Endothelial cell of umbilical vein (primary cell): Measurements from ENCODE around the gene ATP13A5. TPM values are rescaled to one million over a fixed set of nuclear protein-coding genes. Genes with fewer than 3 reads are reported as not detected.

Source experiments
- BruUV-seq: library from RNA; stranded (reverse); fragments of 400-500 nt; replicated peaks from 2 replicates; lab custom pipeline; 2021; lab: Mats Ljungman, UMichigan
- CTCF ChIA-PET: fragments of 300-600, 350-600 bp; sonication (Branson Sonifier 250); formaldehyde crosslinking; loops from one replicate; lab custom pipeline; 2021; ENCODE audit warnings: antibody characterized with exemption, inconsistent platforms; lab: Charles Lee
- POLR2A ChIA-PET: fragments of 300-600, 350-600 bp; sonication (Branson Sonifier 250); formaldehyde crosslinking; loops from one replicate; lab custom pipeline; 2021; ENCODE audit warnings: antibody characterized with exemption, inconsistent platforms; lab: Charles Lee
- DNase-seq: peaks from one replicate; pipeline ENCODE4 v3.0.0-alpha.2; 2011; ENCODE audit warnings: low read depth, low spot score
- FAIRE-seq: peaks from 2 replicates; lab custom pipeline; 2011; peaks lifted over from hg19 to GRCh38; lab: Jason Lieb, UNC
- H2AFZ ChIP-seq: 2 replicates; pipeline ENCODE4 v1.6.0; 2012; ENCODE audit warnings: low read depth, low read length, control low read depth, inconsistent platforms
- H3K27ac ChIP-seq: 2 replicates; pipeline ENCODE4 v1.5.1; 2011; ENCODE audit warnings: low read depth, mild to moderate bottlenecking, control low read depth, low read length, moderate library complexity; ENCODE audit not compliant: insufficient read depth
- H3K27me3 ChIP-seq, 2 experiments: 2 replicates each; pipeline versions ENCODE4 v1.6.0 to v1.6.1; 2011; ENCODE audit warnings: low read length in 2 of 2, mixed read lengths in 1 of 2; ENCODE audit not compliant: control insufficient read depth in 2 of 2, insufficient read depth in 2 of 2
- H3K36me3 ChIP-seq, 2 experiments: 2 replicates in 1 of 2; 3 replicates in 1 of 2; pipeline ENCODE4 v1.5.1; 2011; ENCODE audit warnings: low read length in 2 of 2, mild to moderate bottlenecking in 1 of 2, moderate library complexity in 1 of 2; ENCODE audit not compliant: control insufficient read depth in 2 of 2, insufficient read depth in 2 of 2; ENCODE audit errors: extremely low read depth in 1 of 2
- H3K4me1 ChIP-seq: 3 replicates; pipeline ENCODE4 v1.5.1; 2011; ENCODE audit warnings: mild to moderate bottlenecking, low read length; ENCODE audit not compliant: control insufficient read depth, insufficient read depth; ENCODE audit errors: extremely low read depth
- H3K4me2 ChIP-seq: 2 replicates; pipeline ENCODE4 v1.6.1; 2011; ENCODE audit warnings: low read length, control low read depth, mixed read lengths; ENCODE audit not compliant: insufficient read depth
- H3K4me3 ChIP-seq, 3 experiments: fragments of 200-600 bp in 1 of 3; sonication (generic), shearing (Covaris generic) in 1 of 3; replicated peaks in 1 of 3; 2 replicates each; pipeline ENCODE4 v1.5.1; 2011 to 2016; ENCODE audit warnings: control low read depth in 3 of 3, low read length in 3 of 3, mild to moderate bottlenecking in 2 of 3, inconsistent platforms in 1 of 3, low read depth in 1 of 3, moderate library complexity in 1 of 3; ENCODE audit not compliant: insufficient read depth in 1 of 3
- H3K79me2 ChIP-seq: 2 replicates; pipeline ENCODE4 v1.6.0; 2012; ENCODE audit warnings: low read length, inconsistent platforms; ENCODE audit not compliant: control insufficient read depth, insufficient read depth
- H3K9ac ChIP-seq: replicated peaks from 2 replicates; pipeline ENCODE3; 2011; ENCODE audit warnings: low read length, control low read depth; ENCODE audit not compliant: insufficient read depth; ENCODE audit errors: extremely low read depth
- H3K9me1 ChIP-seq: replicated peaks from 3 replicates; pipeline ENCODE4 v1.6.0; 2011; ENCODE audit warnings: mild to moderate bottlenecking, low read length; ENCODE audit not compliant: control insufficient read depth, insufficient read depth; ENCODE audit errors: extremely low read depth
- H3K9me3 ChIP-seq: replicated peaks from 2 replicates; pipeline ENCODE4 v1.5.1; 2012; ENCODE audit warnings: low read length, inconsistent platforms; ENCODE audit not compliant: control insufficient read depth, insufficient read depth
- H4K20me1 ChIP-seq: replicated peaks from 2 replicates; pipeline ENCODE3; 2011; ENCODE audit warnings: mild to moderate bottlenecking, low read length; ENCODE audit not compliant: control insufficient read depth, insufficient read depth; ENCODE audit errors: extremely low read depth
- CTCF ChIP-seq, 2 donors: IDR thresholded peaks; 1 replicate in 1 of 2; 2 replicates in 1 of 2; pipeline ENCODE4 v1.5.1; 2011; ENCODE audit warnings: low read length in 2 of 2, mild to moderate bottlenecking in 2 of 2, moderate library complexity in 2 of 2, control low read depth in 1 of 2, inconsistent platforms in 1 of 2, low read depth in 1 of 2; ENCODE audit not compliant: insufficient read depth in 1 of 2; ENCODE audit errors: extremely low read depth in 1 of 2
- EZH2 ChIP-seq: IDR thresholded peaks from 2 replicates; pipeline ENCODE4 v1.6.1; 2012; ENCODE audit warnings: borderline replicate concordance, low read depth, mild to moderate bottlenecking, moderate library complexity, low read length, inconsistent platforms; ENCODE audit not compliant: severe bottlenecking
- FOS ChIP-seq: IDR thresholded peaks from 2 replicates; pipeline ENCODE4 v1.6.1; 2011; ENCODE audit warnings: mild to moderate bottlenecking, low read length, moderate library complexity, borderline replicate concordance; ENCODE audit not compliant: insufficient read depth
- GATA2 ChIP-seq: IDR thresholded peaks from 2 replicates; pipeline ENCODE4 v1.7.0; 2011; ENCODE audit warnings: low read depth, mild to moderate bottlenecking, moderate library complexity, mixed read lengths, low read length; ENCODE audit not compliant: insufficient read length, insufficient read depth
- JUN ChIP-seq: IDR thresholded peaks from 2 replicates; pipeline ENCODE4 v1.6.1; 2011; ENCODE audit warnings: borderline replicate concordance, low read depth; ENCODE audit not compliant: insufficient read length, insufficient read depth
- MAX ChIP-seq: IDR thresholded peaks from 2 replicates; pipeline ENCODE4 v1.6.1; 2011; ENCODE audit not compliant: insufficient read depth, insufficient read length
- MYC ChIP-seq: IDR thresholded peaks from one replicate; pipeline ENCODE4 v1.6.1; 2011; ENCODE audit warnings: mild to moderate bottlenecking, low read depth, low read length
- POLR2A ChIP-seq: IDR thresholded peaks from 2 replicates; pipeline ENCODE4 v1.6.1; 2012; ENCODE audit warnings: low read depth, mild to moderate bottlenecking, control low read depth, low read length
- POLR2AphosphoS5 ChIP-seq: IDR thresholded peaks from 2 replicates; pipeline ENCODE4 v1.6.1; 2012; ENCODE audit warnings: low read depth, mild to moderate bottlenecking, control low read depth, low read length, moderate library complexity; ENCODE audit not compliant: insufficient read depth
- dilution Hi-C: fragments of 300-500 bp; cut with MboI; formaldehyde crosslinking; loops from one replicate; pipeline ENCODE4 v1.15.0; 2019; ENCODE audit warnings: low sequenced_read_pairs; ENCODE audit not compliant: extremely low pct_ligation_motif_present
- intact Hi-C: fragments of 100-400 bp; cut with micrococcal nuclease; formaldehyde crosslinking; loops from one replicate; pipeline ENCODE4 v1.10.0; 2022
- polyA plus RNA-seq, 4 experiments: library from polyadenylated mRNA; depleted of rRNA in 3 of 4; stranded (reverse) in 3 of 4; unstranded in 1 of 4; fragments of >200 nt; gene quantifications; 2 replicates each; pipeline versions ENCODE4 v1.2.1 to v1.2.3, GENCODE V29; 2011 to 2012; ENCODE audit warnings: missing spikeins in 1 of 4
- total RNA-seq: library from RNA; stranded (reverse); gene quantifications from 2 replicates; pipeline ENCODE4 v1.2.3, GENCODE V29; 2021

Gene ATP13A5
- total and polyA plus RNA-seq, 2 donors (not counting 3 experiments of a cell fraction or from before 2014, with no cell fraction given), result not detected

- Histone ChIP-seq H3K4me3 (no peak overlapping the region), H3K27me3 (no peaks in the 10 kb centered on the region), H3K4me2 (no peak overlapping the region), H4K20me1 (no peaks in the 10 kb centered on the region), H3K27ac (no peak overlapping the region), H3K9ac (no peak overlapping the region), H3K9me1 (no peaks in the 10 kb centered on the region), H3K4me1 (no peaks in the 10 kb centered on the region), H3K79me2 (no peaks in the 10 kb centered on the region), H3K36me3 (no peaks in the 10 kb centered on the region), H2AFZ (no peak overlapping the region), H3K9me3 (no peaks in the 10 kb centered on the region)
- dilution Hi-C loops, result no loop called here
- no TSS peak for BruUV-seq
- ChIA-PET POLR2A (no interaction called here), CTCF (interaction anchor here (0.6 kb wide), 1 partner anchor 303 kb away, joined by 4 read pairs; no protein-coding TSS in a partner anchor)
- intact Hi-C loops, result no loop called here
- DNase-seq, result no peak
- no peak for TF ChIP-seq GATA2
- no peak for TF ChIP-seq MAX
- TF ChIP-seq POLR2AphosphoS5, result no peak
- TF ChIP-seq JUN, result no peak
- TF ChIP-seq POLR2A, result no peak
- TF ChIP-seq MYC, result no peak
- no peak for TF ChIP-seq EZH2
- TF ChIP-seq CTCF (IDR thresholded peaks at IDR 0.05; ENCODE audit: extremely low read depth in 1 of 2, insufficient read depth in 1 of 2, low read depth in 1 of 2, low read length in 2 of 2), result no peak
- no peak for TF ChIP-seq FOS
- FAIRE-seq, result no peak
Measured at GRCh38 chr3:193269343-193270028, 109.1 kb downstream of the ATP13A5 start.
